ENCODE results near the gene GOLGA8S.
"Not testable (repeated sequence)": the region's sequence is repeated elsewhere in the genome, so short reads cannot be mapped to it uniquely, and the experiment has no call there.

Gene GOLGA8S

DNA sequence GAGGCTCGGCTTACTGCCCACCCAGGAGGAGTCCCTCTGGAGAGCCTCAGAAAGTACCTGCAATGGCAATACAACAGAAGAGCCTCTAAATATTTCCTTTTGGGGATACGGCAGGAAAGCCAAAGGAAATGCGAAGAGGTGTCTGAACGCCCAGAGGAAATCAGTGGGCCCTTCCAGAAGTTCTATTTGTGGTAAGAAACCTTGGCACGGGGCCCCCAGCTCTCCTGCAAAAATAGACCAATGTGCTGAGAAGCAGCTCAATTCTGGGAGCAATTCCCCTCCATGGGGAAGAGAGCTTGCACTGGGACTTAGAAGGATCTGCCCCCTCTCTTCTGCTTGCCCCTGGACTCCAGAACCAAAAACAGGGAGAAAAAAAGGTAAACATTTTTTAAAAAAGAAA, 44.7 kb downstream of the GOLGA8S start:
- not testable (repeated sequence) for DNase-seq

- DNase-seq: no peak
These were observed 47.1 kb downstream of the GOLGA8S start for GRCh38 chr15:23401627-23402026.

- DNase-seq: no peak
These were observed 47.6 kb downstream of the GOLGA8S start for GRCh38 chr15:23402140-23402539.

DNA sequence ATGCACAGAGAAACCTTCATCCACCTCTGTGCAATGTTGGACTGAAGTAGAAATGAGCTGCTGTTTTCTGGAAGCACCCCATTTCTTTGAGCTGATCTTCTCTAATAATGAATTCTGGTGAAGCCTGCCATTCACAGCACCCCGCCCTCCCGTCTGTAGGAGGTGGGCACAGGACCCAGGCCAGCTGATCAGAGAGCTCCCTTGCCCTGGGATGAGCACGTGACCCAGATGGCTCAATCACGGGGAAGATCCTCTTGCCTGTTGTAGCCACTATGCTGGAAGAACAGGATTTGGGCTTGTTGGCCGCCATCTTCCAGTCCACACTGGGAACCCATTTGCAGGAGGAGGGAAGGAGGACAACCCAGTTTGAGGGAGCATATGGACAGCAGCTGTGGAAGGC, 48.0 kb downstream of the GOLGA8S start:
- no peak for DNase-seq

GRCh38 chr15:23403550-23403949, 49.0 kb downstream of the GOLGA8S start:
- DNase-seq: no peak

- DNase-seq: no peak
These were observed 57.3 kb downstream of the GOLGA8S start for GRCh38 chr15:23411841-23412240.

GRCh38 chr15:23412881-23413600, 58.5 kb downstream of the GOLGA8S start:
- not testable (repeated sequence) for DNase-seq
